Lower lobe of right lung (tissue), 2 donors: ENCODE results near the gene HRAS. TPM values are rescaled to one million over a fixed set of nuclear protein-coding genes. Genes with fewer than 3 reads are reported as not detected.
"Not testable (repeated sequence)": the region's sequence is repeated elsewhere in the genome, so short reads cannot be mapped to it uniquely, and the experiment has no call there.

Experiments used
- ATAC-seq, 2 donors: fragments of 200-7000 bp; cut with Tn5 transposase; one replicate each; pipeline ENCODE4 v1.9.1; 2020 to 2022; ENCODE audit warnings: mild to moderate bottlenecking in 2 of 2, moderate library complexity in 2 of 2
- DNase-seq: peaks from one replicate; pipeline ENCODE4 v3.0.0-alpha.2; 2020
- H3K27ac ChIP-seq: fragments of 200-600 bp; one replicate; pipeline ENCODE4 v1.8.0; 2022
- H3K27me3 ChIP-seq: fragments of 200-600 bp; one replicate; pipeline ENCODE4 v1.8.0; 2022; ENCODE audit warnings: low read depth
- H3K36me3 ChIP-seq: fragments of 200-600 bp; one replicate; pipeline ENCODE4 v1.8.0; 2022; ENCODE audit warnings: mild to moderate bottlenecking
- H3K4me1 ChIP-seq: fragments of 200-600 bp; one replicate; pipeline ENCODE4 v1.8.0; 2022
- H3K4me3 ChIP-seq: fragments of 200-600 bp; one replicate; pipeline ENCODE4 v1.8.0; 2022; ENCODE audit warnings: mild to moderate bottlenecking
- H3K9me3 ChIP-seq: fragments of 200-600 bp; one replicate; pipeline ENCODE4 v1.8.0; 2022
- CTCF ChIP-seq: fragments of 200-600 bp; IDR thresholded peaks from one replicate; pipeline ENCODE4 v1.8.0; 2022; ENCODE audit warnings: antibody characterized with exemption, mild to moderate bottlenecking
- intact Hi-C: fragments of 100-400 bp; cut with DNase I; formaldehyde crosslinking; loops from one replicate; pipeline ENCODE4 v1.11.0; 2022
- total RNA-seq: library from RNA; stranded (reverse); fragmentation: NEBNext Ultra II Directional; extraction: Animal tissue kit (Norgen Biotek cat#: 25700); gene quantifications from one replicate; pipeline ENCODE4 v1.2.1, GENCODE V29; 2021
- donor health status: DM: no; HTN: yes; CAD: no; lungs with severe emphysema.

HRAS gene
- total RNA-seq, 1 donor from 2014 or later, result 36.3 TPM

- DNase-seq (peak; percentile 50), ATAC-seq (no peak)
- Histone ChIP-seq H3K4me1 (no peaks in the 10 kb centered on the region), H3K4me3 (no peak overlapping the region), H3K36me3 (no peaks in the 10 kb centered on the region), H3K27ac (no peak overlapping the region), H3K27me3 (no peaks in the 10 kb centered on the region), H3K9me3 (no peaks in the 10 kb centered on the region)
- intact Hi-C loops, result no loop called here
- TF ChIP-seq CTCF, result no peak
Observed at GRCh38 chr11:520428-521176, 14.8 kb downstream of the HRAS start.

GRCh38 chr11:518463-519202 is 16.7 kb downstream of the HRAS start:
- Histone ChIP-seq H3K36me3 (peaks cover 4% of the 10 kb centered on the region), H3K27me3 (no peaks in the 10 kb centered on the region), H3K27ac (peak overlapping the region; percentile 81), H3K4me1 (no peaks in the 10 kb centered on the region), H3K9me3 (no peaks in the 10 kb centered on the region), H3K4me3 (peak overlapping the region; percentile 46)
- ATAC-seq (peak; percentile 98 to 100), DNase-seq (peak; percentile 95)
- intact Hi-C loops, result no loop called here
- TF ChIP-seq CTCF, result no peak

- H3K27ac ChIP-seq, ATAC-seq, H3K4me1 ChIP-seq, H3K4me3 ChIP-seq, intact Hi-C loops, H3K9me3 ChIP-seq, H3K27me3 ChIP-seq: not testable (repeated sequence)
- peak; percentile 42 for DNase-seq
- H3K36me3 ChIP-seq, result peaks cover 13% of the 10 kb centered on the region
Observed at GRCh38 chr11:516918-517685, 18.3 kb downstream of the HRAS start.

- no peak overlapping the region for H3K4me3 ChIP-seq
Observed at GRCh38 chr11:516400-516799, 19.0 kb downstream of the HRAS start.

GRCh38 chr11:515131-515530 is 20.2 kb downstream of the HRAS start:
- TF ChIP-seq CTCF, result no peak
- Histone ChIP-seq H3K4me1 (no peaks in the 10 kb centered on the region), H3K4me3 (no peak overlapping the region), H3K9me3 (no peaks in the 10 kb centered on the region), H3K27me3 (no peaks in the 10 kb centered on the region), H3K27ac (no peak overlapping the region), H3K36me3 (peaks cover 23% of the 10 kb centered on the region)
- intact Hi-C loops, result no loop called here
- ATAC-seq (no peak), DNase-seq (no peak)

More at GRCh38 chr11:516400-516799, 19.0 kb downstream of the HRAS start:
- Histone ChIP-seq H3K9me3 (no peaks in the 10 kb centered on the region), H3K36me3 (peaks cover 16% of the 10 kb centered on the region), H3K27ac (no peak overlapping the region), H3K27me3 (no peaks in the 10 kb centered on the region), H3K4me1 (no peaks in the 10 kb centered on the region)
- intact Hi-C loops, result no loop called here
- DNase-seq, result no peak
- no peak for TF ChIP-seq CTCF
- no peak for ATAC-seq
